ENCODE data around the gene SCUBE3.

DNA sequence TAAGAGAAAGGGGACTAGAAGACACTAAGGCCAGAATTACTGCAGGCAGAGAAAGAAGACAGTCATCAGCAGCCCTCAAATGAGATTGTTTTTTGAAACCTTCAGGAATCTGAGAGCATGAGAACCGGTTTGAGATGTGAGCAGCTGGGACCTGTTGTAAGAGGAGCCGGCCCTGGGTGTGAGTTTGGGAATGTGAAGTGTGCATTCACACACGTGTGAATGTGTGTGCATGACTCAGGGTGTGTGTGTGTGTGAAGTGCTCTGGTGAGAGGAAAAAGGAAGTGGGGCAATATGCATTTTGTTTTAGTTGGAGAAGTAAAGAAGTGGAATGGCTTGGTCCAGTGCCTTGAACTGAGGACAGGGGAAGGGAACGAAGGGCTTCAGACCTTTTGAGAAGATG, 4.3 kb downstream of the SCUBE3 start:
- TF ChIP-seq, protein P1, sequence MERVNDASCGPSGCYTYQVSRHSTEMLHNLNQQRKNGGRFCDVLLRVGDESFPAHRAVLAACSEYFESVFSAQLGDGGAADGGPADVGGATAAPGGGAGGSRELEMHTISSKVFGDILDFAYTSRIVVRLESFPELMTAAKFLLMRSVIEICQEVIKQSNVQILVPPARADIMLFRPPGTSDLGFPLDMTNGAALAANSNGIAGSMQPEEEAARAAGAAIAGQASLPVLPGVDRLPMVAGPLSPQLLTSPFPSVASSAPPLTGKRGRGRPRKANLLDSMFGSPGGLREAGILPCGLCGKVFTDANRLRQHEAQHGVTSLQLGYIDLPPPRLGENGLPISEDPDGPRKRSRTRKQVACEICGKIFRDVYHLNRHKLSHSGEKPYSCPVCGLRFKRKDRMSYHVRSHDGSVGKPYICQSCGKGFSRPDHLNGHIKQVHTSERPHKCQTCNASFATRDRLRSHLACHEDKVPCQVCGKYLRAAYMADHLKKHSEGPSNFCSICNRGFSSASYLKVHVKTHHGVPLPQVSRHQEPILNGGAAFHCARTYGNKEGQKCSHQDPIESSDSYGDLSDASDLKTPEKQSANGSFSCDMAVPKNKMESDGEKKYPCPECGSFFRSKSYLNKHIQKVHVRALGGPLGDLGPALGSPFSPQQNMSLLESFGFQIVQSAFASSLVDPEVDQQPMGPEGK (CRISPR knock-in tag; IDR thresholded peaks at IDR 0.05; ENCODE audit: borderline replicate concordance): no peak
- TF ChIP-seq ZFP30 (CRISPR knock-in tag; IDR thresholded peaks at IDR 0.05) (no peak), ISL1 (CRISPR knock-in tag; IDR thresholded peaks at IDR 0.05) (no peak)
- TF ChIP-seq, protein P2, sequence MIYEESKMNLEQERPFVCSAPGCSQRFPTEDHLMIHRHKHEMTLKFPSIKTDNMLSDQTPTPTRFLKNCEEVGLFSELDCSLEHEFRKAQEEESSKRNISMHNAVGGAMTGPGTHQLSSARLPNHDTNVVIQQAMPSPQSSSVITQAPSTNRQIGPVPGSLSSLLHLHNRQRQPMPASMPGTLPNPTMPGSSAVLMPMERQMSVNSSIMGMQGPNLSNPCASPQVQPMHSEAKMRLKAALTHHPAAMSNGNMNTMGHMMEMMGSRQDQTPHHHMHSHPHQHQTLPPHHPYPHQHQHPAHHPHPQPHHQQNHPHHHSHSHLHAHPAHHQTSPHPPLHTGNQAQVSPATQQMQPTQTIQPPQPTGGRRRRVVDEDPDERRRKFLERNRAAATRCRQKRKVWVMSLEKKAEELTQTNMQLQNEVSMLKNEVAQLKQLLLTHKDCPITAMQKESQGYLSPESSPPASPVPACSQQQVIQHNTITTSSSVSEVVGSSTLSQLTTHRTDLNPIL (CRISPR knock-in tag; IDR thresholded peaks at IDR 0.05; ENCODE audit: low read depth): no peak
- TF ChIP-seq, protein P3, sequence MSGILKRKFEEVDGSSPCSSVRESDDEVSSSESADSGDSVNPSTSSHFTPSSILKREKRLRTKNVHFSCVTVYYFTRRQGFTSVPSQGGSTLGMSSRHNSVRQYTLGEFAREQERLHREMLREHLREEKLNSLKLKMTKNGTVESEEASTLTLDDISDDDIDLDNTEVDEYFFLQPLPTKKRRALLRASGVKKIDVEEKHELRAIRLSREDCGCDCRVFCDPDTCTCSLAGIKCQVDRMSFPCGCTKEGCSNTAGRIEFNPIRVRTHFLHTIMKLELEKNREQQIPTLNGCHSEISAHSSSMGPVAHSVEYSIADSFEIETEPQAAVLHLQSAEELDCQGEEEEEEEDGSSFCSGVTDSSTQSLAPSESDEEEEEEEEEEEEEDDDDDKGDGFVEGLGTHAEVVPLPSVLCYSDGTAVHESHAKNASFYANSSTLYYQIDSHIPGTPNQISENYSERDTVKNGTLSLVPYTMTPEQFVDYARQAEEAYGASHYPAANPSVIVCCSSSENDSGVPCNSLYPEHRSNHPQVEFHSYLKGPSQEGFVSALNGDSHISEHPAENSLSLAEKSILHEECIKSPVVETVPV (CRISPR knock-in tag; IDR thresholded peaks at IDR 0.05): no peak

All from SK-N-SH treated with all-trans-retinoic acid at 6 μM for 48 hours (cell line).